CD4-positive, alpha-beta T cell treated with Interleukin-1 beta for 1 hour (primary cell): Measurements from ENCODE around the gene PATE3.

Source experiments
- DNase-seq, 2 donors: peaks; one replicate each; pipeline ENCODE4 v3.0.0-alpha.2; 2020 to 2022

The PATE3 gene

GRCh38 chr11:125787827-125788226 lies at the start of gene PATE3:
TSS of gene PATE3 (plus strand) at chr11:125788127. CDS start at chr11:125788152, 25 bp downstream.
- DNase-seq: no peak

GRCh38 chr11:125740617-125741016 lies 47.3 kb upstream of the PATE3 start:
- DNase-seq: no peak

GRCh38 chr11:125743681-125744080 lies 44.2 kb upstream of the PATE3 start:
- no peak for DNase-seq

- DNase-seq: no peak
These were observed 41.9 kb upstream of the PATE3 start, which contains the start of gene PATE1 for GRCh38 chr11:125745979-125746378. TSS of gene PATE1 (plus strand) at chr11:125746279. CDS start at chr11:125746305, 26 bp downstream.

GRCh38 chr11:125750629-125751028 lies 37.3 kb upstream of the PATE3 start:
- DNase-seq: no peak

GRCh38 chr11:125756050-125756449 lies 31.9 kb upstream of the PATE3 start:
- DNase-seq: no peak

GRCh38 chr11:125762445-125762844 lies 25.5 kb upstream of the PATE3 start:
- no peak for DNase-seq

GRCh38 chr11:125763483-125763882 lies 24.4 kb upstream of the PATE3 start:
- no peak for DNase-seq

- no peak for DNase-seq
These were observed 21.7 kb upstream of the PATE3 start for GRCh38 chr11:125766251-125766650.

- DNase-seq: no peak
These were observed 19.4 kb upstream of the PATE3 start for GRCh38 chr11:125768336-125769046.

- DNase-seq: no peak
These were observed 17.3 kb upstream of the PATE3 start for GRCh38 chr11:125770583-125770982.

GRCh38 chr11:125772834-125773505 lies 15.0 kb upstream of the PATE3 start:
- no peak for DNase-seq

- DNase-seq: no peak
These were observed 14.4 kb upstream of the PATE3 start for GRCh38 chr11:125773516-125773915.

GRCh38 chr11:125777309-125777708 lies 10.6 kb upstream of the PATE3 start:
- DNase-seq: no peak

- no peak for DNase-seq
These were observed 9.2 kb upstream of the PATE3 start, which contains the start of gene PATE2 for GRCh38 chr11:125778728-125779127. TSS of gene PATE2 (minus strand) at chr11:125778828. CDS start at chr11:125778773, 55 bp downstream.

- no peak for DNase-seq
These were observed 3.2 kb upstream of the PATE3 start for GRCh38 chr11:125784678-125785077.

GRCh38 chr11:125790825-125791224 lies 2.9 kb downstream of the PATE3 start:
- DNase-seq: no peak

GRCh38 chr11:125797641-125798040 lies 9.7 kb downstream of the PATE3 start:
- DNase-seq: no peak

GRCh38 chr11:125799808-125800207 lies 11.9 kb downstream of the PATE3 start:
- no peak for DNase-seq

- DNase-seq: no peak
These were observed 14.5 kb downstream of the PATE3 start for GRCh38 chr11:125802387-125802786.

- DNase-seq: no peak
These were observed 20.0 kb downstream of the PATE3 start for GRCh38 chr11:125807909-125808308.

- DNase-seq: no peak
These were observed 45.1 kb downstream of the PATE3 start, which contains the start of gene PATE4 for GRCh38 chr11:125833016-125833415. TSS of gene PATE4 (plus strand) at chr11:125833316. CDS start at chr11:125833360, 44 bp downstream.

GRCh38 chr11:125835748-125836147 lies 47.8 kb downstream of the PATE3 start:
- no peak for DNase-seq
